RWPE2 (cell line): Measurements from ENCODE around the gene VANGL2.

ENCODE experiments used
- ATAC-seq: fragments of 200-7000 bp; cut with Tn5 transposase; 3 replicates; pipeline ENCODE4 v1.9.1; 2021; ENCODE audit warnings: low read depth
- DNase-seq: peaks from one replicate; pipeline ENCODE4 v3.0.0-alpha.2; 2020; ENCODE audit warnings: low spot score
- H3K27ac ChIP-seq: fragments of 450-650 bp; 2 replicates; pipeline ENCODE4 v1.5.1; 2017; ENCODE audit warnings: mild to moderate bottlenecking; ENCODE audit not compliant: poor library complexity, severe bottlenecking
- H3K27me3 ChIP-seq: fragments of 250-450 bp; sonication (Bioruptor Pico); 2 replicates; pipeline ENCODE4 v1.5.1; 2021; ENCODE audit warnings: mild to moderate bottlenecking, moderate library complexity; ENCODE audit not compliant: insufficient read depth, poor library complexity, severe bottlenecking
- H3K36me3 ChIP-seq: fragments of 250-450 bp; sonication (Bioruptor Pico); 2 replicates; pipeline ENCODE4 v1.5.1; 2020; ENCODE audit warnings: low read depth, mild to moderate bottlenecking, moderate library complexity
- H3K4me1 ChIP-seq: fragments of 250-450 bp; sonication (Bioruptor Pico); 2 replicates; pipeline ENCODE4 v1.5.1; 2021; ENCODE audit warnings: mild to moderate bottlenecking, moderate library complexity; ENCODE audit not compliant: insufficient read depth, poor library complexity, severe bottlenecking
- H3K4me3 ChIP-seq: fragments of 250-450 bp; sonication (Bioruptor Pico); 2 replicates; pipeline ENCODE4 v1.5.1; 2021; ENCODE audit warnings: mild to moderate bottlenecking, moderate library complexity; ENCODE audit not compliant: severe bottlenecking
- H3K9me3 ChIP-seq: fragments of 250-450 bp; sonication (Bioruptor Pico); 2 replicates; pipeline ENCODE4 v1.5.1; 2021; ENCODE audit warnings: mild to moderate bottlenecking, moderate library complexity; ENCODE audit not compliant: severe bottlenecking
- TF ChIP-seq, protein P1 (sequence below): fragments of 450-650 bp; IDR thresholded peaks from one replicate; pipeline ENCODE4 v1.5.1; 2017; ENCODE audit warnings: mild to moderate bottlenecking, moderate library complexity; ENCODE audit not compliant: poor library complexity, severe bottlenecking

Gene VANGL2

DNA sequence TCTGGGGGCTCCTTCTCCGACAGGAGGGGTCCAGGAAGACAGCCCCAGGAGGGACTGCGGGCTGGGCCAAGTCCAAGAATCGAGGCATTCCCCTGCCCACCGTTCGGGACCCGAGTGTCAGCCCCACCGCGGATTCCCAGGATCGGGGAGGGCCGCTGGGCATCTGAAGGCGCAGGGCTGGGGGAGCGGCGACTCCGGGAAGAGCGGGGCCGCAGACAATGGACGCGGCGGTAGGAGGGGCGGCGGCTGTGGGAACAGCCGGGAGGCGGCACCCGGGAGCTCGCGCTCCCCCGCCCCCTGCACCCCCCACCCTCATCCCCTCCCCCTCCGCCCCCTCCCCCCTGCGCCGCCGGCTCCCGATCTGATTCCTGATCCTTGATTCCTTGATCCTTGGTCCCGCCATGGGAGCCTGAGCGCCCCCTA lies at the start of gene VANGL2:
Gene VANGL2, plus strand, starts transcription at position 342 of the 423 bp plus-strand sequence. CDS start 15,274 bp downstream, outside the sequence.
- H3K4me1 ChIP-seq: peaks cover 8% of the 10 kb centered on the region
- no peaks in the 10 kb centered on the region for H3K36me3 ChIP-seq
- ATAC-seq: peak; percentile 39; the same call in 2 of the 3 replicates
- TF ChIP-seq, protein P1, sequence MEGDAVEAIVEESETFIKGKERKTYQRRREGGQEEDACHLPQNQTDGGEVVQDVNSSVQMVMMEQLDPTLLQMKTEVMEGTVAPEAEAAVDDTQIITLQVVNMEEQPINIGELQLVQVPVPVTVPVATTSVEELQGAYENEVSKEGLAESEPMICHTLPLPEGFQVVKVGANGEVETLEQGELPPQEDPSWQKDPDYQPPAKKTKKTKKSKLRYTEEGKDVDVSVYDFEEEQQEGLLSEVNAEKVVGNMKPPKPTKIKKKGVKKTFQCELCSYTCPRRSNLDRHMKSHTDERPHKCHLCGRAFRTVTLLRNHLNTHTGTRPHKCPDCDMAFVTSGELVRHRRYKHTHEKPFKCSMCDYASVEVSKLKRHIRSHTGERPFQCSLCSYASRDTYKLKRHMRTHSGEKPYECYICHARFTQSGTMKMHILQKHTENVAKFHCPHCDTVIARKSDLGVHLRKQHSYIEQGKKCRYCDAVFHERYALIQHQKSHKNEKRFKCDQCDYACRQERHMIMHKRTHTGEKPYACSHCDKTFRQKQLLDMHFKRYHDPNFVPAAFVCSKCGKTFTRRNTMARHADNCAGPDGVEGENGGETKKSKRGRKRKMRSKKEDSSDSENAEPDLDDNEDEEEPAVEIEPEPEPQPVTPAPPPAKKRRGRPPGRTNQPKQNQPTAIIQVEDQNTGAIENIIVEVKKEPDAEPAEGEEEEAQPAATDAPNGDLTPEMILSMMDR: no peak
- H3K9me3 ChIP-seq: no peaks in the 10 kb centered on the region
- peak within 1 kb of the TSS; percentile 34 for H3K27ac ChIP-seq
- peak within 1 kb of the TSS; percentile 54 for H3K4me3 ChIP-seq
- H3K27me3 ChIP-seq: no peaks in the 10 kb centered on the region
- no peak for DNase-seq

DNA sequence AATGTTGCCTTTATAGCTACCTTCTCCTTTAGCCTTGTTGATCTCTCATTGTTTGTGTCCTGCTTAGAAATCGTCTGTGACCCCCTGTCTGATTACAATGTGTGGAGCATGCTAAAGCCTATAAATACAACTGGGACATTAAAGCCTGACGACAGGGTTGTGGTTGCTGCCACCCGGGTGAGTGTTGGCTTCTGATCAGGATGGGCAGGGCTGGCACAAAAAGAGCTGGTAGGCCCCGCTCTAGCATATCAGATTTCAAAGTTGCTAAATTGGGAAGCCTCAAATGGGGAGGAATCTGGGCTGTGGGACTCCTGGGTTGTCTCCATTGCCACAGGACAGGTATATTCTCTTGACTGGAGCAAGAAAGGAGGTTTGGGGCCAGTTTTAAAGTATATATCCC lies 48.7 kb upstream of the VANGL2 start:
- Histone ChIP-seq H3K27ac (no peak overlapping the region), H3K4me3 (no peak overlapping the region), H3K4me1 (no peaks in the 10 kb centered on the region), H3K36me3 (peaks cover 98% of the 10 kb centered on the region), H3K9me3 (no peaks in the 10 kb centered on the region), H3K27me3 (no peaks in the 10 kb centered on the region)
- TF ChIP-seq, protein P1: no peak
- ATAC-seq (no peak), DNase-seq (no peak)

DNA sequence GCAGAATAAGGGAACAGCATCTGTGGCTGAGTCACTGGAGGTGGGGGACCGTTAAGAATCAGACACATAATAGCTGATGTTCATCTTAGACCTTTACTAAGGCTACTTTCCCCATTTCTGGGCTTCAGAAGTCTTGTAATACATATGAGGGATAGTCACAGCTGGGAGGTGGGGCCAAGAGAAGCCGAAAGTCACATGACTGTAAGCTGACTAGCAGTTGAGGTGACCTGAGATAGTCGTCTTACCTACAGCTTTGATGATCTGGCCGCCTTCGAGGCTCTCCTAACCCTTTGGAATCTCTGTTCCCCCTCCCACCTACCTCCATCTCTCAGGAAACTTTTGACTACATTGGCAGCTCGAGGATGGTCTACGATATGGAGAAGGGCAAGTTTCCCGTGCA lies 47.8 kb upstream of the VANGL2 start:
- TF ChIP-seq, protein P1: no peak
- ATAC-seq (no peak), DNase-seq (no peak)
- Histone ChIP-seq H3K27me3 (no peaks in the 10 kb centered on the region), H3K4me3 (no peak overlapping the region), H3K4me1 (no peaks in the 10 kb centered on the region), H3K36me3 (peaks cover 96% of the 10 kb centered on the region), H3K27ac (no peak overlapping the region), H3K9me3 (no peaks in the 10 kb centered on the region)

DNA sequence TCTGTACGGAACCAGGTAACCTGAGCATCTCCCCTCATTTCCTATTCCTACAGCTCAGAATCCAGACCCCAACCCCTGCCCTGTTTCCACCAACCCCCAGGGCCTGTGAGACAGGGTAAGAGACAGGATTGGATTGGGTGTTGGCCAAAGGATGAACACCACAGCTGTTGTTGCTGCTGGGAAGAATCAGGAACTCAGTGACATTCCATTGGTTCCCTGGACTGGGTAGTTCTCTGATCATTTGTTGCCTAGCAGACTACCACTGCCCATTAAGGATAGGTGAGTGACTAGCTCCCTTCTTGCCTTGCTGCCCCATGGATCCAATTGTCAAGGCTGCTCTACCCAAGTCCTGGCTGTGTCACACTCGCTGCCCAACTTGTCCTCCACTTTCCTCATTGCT lies 47.1 kb upstream of the VANGL2 start:
- TF ChIP-seq, protein P1: no peak
- no peaks in the 10 kb centered on the region for H3K9me3 ChIP-seq
- H3K4me3 ChIP-seq: no peak overlapping the region
- ATAC-seq (0 out of 3 replicates have a peak, but pooled peaks have one; percentile 33), DNase-seq (no peak)
- H3K27ac ChIP-seq: no peak overlapping the region
- no peaks in the 10 kb centered on the region for H3K4me1 ChIP-seq
- H3K27me3 ChIP-seq: no peaks in the 10 kb centered on the region
- peaks cover 96% of the 10 kb centered on the region for H3K36me3 ChIP-seq

DNA sequence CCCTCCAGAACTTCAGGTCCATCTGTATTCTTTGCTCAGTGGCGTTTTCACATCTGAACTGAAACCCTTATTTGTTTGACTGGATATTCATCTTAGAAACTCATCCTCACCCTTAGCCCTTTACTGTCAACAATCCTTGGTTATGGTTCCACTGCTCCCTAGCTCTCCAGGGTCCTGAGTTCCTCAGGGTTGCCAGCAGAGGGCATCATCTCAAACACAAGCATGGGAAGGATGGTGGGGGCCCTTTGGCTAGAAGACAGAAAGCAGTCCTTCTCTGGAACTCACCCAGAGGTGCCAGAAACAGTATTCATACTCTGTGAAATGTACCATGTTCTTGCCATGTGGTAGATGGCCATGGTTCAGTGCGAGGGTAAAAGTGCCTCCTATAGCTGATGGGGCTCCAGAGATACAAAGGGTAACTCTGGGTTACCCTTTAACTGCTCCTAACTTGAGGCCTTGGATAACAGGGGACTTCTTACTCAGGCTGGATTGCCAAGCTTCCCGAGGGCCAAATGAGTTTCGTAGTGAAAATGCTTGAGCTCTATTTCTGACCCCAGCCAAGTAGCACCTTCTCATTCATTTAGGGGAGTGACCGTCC lies 45.9 kb upstream of the VANGL2 start:
- Histone ChIP-seq H3K9me3 (no peaks in the 10 kb centered on the region), H3K4me1 (no peaks in the 10 kb centered on the region), H3K36me3 (peaks cover 87% of the 10 kb centered on the region), H3K4me3 (no peak overlapping the region), H3K27ac (no peak overlapping the region), H3K27me3 (no peaks in the 10 kb centered on the region)
- TF ChIP-seq, protein P1: peak; percentile 43
- ATAC-seq (peak; percentile 60; the same call in 2 of the 3 replicates), DNase-seq (no peak)
